SK-N-SH treated with all-trans-retinoic acid at 6 μM for 48 hours (cell line): ENCODE measurements around the gene LTBP3.

Experiments
- ATAC-seq: fragments of 200-7000 bp; cut with Tn5 transposase; 3 replicates; pipeline ENCODE4 v1.9.1; 2020; ENCODE audit warnings: mild to moderate bottlenecking, moderate library complexity
- ARNTL ChIP-seq: fragments of 450-650 bp; formaldehyde crosslinking; IDR thresholded peaks from 2 replicates; pipeline ENCODE4 v1.5.0; 2020; ENCODE audit warnings: low read depth, mild to moderate bottlenecking, moderate library complexity, borderline replicate concordance
- BACH2 ChIP-seq: fragments of 250-450 bp; sonication (Bioruptor Pico); IDR thresholded peaks from 2 replicates; pipeline ENCODE4 v1.9.0; 2021; ENCODE audit warnings: mild to moderate bottlenecking, borderline replicate concordance
- CSDC2 ChIP-seq: fragments of 250-450 bp; sonication (Bioruptor Pico); IDR thresholded peaks from 2 replicates; pipeline ENCODE4 v1.5.0; 2020; ENCODE audit warnings: mild to moderate bottlenecking, moderate library complexity
- ESRRG ChIP-seq: fragments of 250-450 bp; sonication (Bioruptor Pico); IDR thresholded peaks from 2 replicates; pipeline ENCODE4 v1.6.1; 2021; ENCODE audit warnings: mild to moderate bottlenecking
- GLIS3 ChIP-seq: fragments of 250-450 bp; sonication (Bioruptor Pico); IDR thresholded peaks from 2 replicates; pipeline ENCODE4 v1.5.0; 2020; ENCODE audit warnings: mild to moderate bottlenecking, moderate library complexity
- ISL1 ChIP-seq: fragments of 250-450 bp; sonication (Bioruptor Pico); IDR thresholded peaks from 2 replicates; pipeline ENCODE4 v2.1.2; 2022; ENCODE audit warnings: mild to moderate bottlenecking, moderate library complexity
- OSR1 ChIP-seq: fragments of 250-450 bp; sonication (Bioruptor Pico); IDR thresholded peaks from 2 replicates; pipeline ENCODE4 v1.8.0; 2022; ENCODE audit warnings: moderate library complexity, mild to moderate bottlenecking, inconsistent platforms
- PPARA ChIP-seq: fragments of 250-450 bp; sonication (Bioruptor Pico); IDR thresholded peaks from 2 replicates; pipeline ENCODE4 v1.5.0; 2020; ENCODE audit warnings: mild to moderate bottlenecking, borderline replicate concordance
- RARB ChIP-seq: fragments of 250-450 bp; sonication (Bioruptor Pico); IDR thresholded peaks from 2 replicates; pipeline ENCODE4 v1.8.0; 2021; ENCODE audit warnings: mild to moderate bottlenecking, moderate library complexity
- SNAI2 ChIP-seq: fragments of 250-450 bp; sonication (Bioruptor Pico); IDR thresholded peaks from 2 replicates; pipeline ENCODE4 v1.5.0; 2020; ENCODE audit warnings: mild to moderate bottlenecking, moderate library complexity
- TCF4 ChIP-seq: fragments of 250-450 bp; sonication (Bioruptor Pico); IDR thresholded peaks from 2 replicates; pipeline ENCODE4 v1.8.0; 2021; ENCODE audit warnings: mild to moderate bottlenecking, moderate library complexity, borderline replicate concordance
- ZC3H10 ChIP-seq: fragments of 250-450 bp; sonication (Bioruptor Pico); IDR thresholded peaks from 2 replicates; pipeline ENCODE4 v1.5.1; 2021; ENCODE audit warnings: mild to moderate bottlenecking, moderate library complexity
- ZFP3 ChIP-seq: fragments of 250-450 bp; sonication (Bioruptor Pico); IDR thresholded peaks from 2 replicates; pipeline ENCODE4 v1.5.0; 2020; ENCODE audit warnings: mild to moderate bottlenecking, moderate library complexity
- ZFP30 ChIP-seq: fragments of 450-650 bp; formaldehyde crosslinking; IDR thresholded peaks from 2 replicates; pipeline ENCODE4 v1.5.0; 2022; ENCODE audit warnings: mild to moderate bottlenecking, moderate library complexity
- ZNF565 ChIP-seq: fragments of 450-650 bp; formaldehyde crosslinking; conservative IDR thresholded peaks from 2 replicates; pipeline ENCODE4 v1.5.0; 2020; ENCODE audit warnings: low read depth, mild to moderate bottlenecking, moderate library complexity
- ZNF70 ChIP-seq: fragments of 450-650 bp; formaldehyde crosslinking; IDR thresholded peaks from 2 replicates; pipeline ENCODE4 v1.5.0; 2020; ENCODE audit warnings: mild to moderate bottlenecking, moderate library complexity
- ZNF8 ChIP-seq: fragments of 450-650 bp; formaldehyde crosslinking; IDR thresholded peaks from 2 replicates; pipeline ENCODE4 v1.5.0; 2020; ENCODE audit warnings: mild to moderate bottlenecking, moderate library complexity
- TF ChIP-seq, protein P1 (sequence below): fragments of 250-450 bp; sonication (Bioruptor Pico); IDR thresholded peaks from 2 replicates; pipeline ENCODE4 v1.5.1; 2021; ENCODE audit warnings: mild to moderate bottlenecking, moderate library complexity
- TF ChIP-seq, protein P2 (sequence below): fragments of 250-450 bp; sonication (Bioruptor Pico); IDR thresholded peaks from 2 replicates; pipeline ENCODE4 v1.8.0; 2020; ENCODE audit warnings: mild to moderate bottlenecking, moderate library complexity, borderline replicate concordance
- TF ChIP-seq, protein P3 (sequence below): fragments of 250-450 bp; sonication (Bioruptor Pico); IDR thresholded peaks from 2 replicates; pipeline ENCODE4 v1.5.1; 2020; ENCODE audit warnings: low read depth, mild to moderate bottlenecking, moderate library complexity
- TF ChIP-seq, protein P4 (sequence below): fragments of 250-450 bp; sonication (Bioruptor Pico); IDR thresholded peaks from 2 replicates; pipeline ENCODE4 v1.8.0; 2021; ENCODE audit warnings: low read depth, mild to moderate bottlenecking, moderate library complexity, borderline replicate concordance

LTBP3 gene

DNA sequence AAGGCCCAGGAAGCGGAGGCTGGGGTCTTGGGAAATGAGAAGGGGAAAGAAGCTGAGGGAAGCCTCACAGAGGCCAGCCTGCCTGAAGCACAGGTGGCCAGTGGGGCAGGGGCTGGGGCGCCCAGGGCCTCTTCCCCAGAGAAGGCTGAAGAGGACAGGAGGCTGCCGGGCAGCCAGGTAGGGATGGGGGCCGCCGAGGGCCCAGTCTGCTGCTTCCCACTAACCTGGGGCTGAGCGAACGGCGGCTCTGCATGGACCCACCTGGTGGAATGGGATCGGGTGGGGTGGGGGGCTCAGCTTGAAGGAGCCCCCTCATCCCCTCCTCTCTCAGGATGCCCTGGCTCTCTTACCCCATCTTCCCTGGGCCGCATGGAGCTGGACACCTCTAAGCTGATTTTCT lies 25.4 kb upstream of the LTBP3 start:
- no peak for ATAC-seq
- TF ChIP-seq, protein P1, sequence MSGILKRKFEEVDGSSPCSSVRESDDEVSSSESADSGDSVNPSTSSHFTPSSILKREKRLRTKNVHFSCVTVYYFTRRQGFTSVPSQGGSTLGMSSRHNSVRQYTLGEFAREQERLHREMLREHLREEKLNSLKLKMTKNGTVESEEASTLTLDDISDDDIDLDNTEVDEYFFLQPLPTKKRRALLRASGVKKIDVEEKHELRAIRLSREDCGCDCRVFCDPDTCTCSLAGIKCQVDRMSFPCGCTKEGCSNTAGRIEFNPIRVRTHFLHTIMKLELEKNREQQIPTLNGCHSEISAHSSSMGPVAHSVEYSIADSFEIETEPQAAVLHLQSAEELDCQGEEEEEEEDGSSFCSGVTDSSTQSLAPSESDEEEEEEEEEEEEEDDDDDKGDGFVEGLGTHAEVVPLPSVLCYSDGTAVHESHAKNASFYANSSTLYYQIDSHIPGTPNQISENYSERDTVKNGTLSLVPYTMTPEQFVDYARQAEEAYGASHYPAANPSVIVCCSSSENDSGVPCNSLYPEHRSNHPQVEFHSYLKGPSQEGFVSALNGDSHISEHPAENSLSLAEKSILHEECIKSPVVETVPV (CRISPR knock-in tag), result no peak
- no peak for TF ChIP-seq ZNF70 (CRISPR knock-in tag)
- TF ChIP-seq ZFP30 (CRISPR knock-in tag), result no peak
- no peak for TF ChIP-seq ZC3H10 (CRISPR knock-in tag)
- TF ChIP-seq ZNF8 (CRISPR knock-in tag), result no peak
- TF ChIP-seq, protein P2, sequence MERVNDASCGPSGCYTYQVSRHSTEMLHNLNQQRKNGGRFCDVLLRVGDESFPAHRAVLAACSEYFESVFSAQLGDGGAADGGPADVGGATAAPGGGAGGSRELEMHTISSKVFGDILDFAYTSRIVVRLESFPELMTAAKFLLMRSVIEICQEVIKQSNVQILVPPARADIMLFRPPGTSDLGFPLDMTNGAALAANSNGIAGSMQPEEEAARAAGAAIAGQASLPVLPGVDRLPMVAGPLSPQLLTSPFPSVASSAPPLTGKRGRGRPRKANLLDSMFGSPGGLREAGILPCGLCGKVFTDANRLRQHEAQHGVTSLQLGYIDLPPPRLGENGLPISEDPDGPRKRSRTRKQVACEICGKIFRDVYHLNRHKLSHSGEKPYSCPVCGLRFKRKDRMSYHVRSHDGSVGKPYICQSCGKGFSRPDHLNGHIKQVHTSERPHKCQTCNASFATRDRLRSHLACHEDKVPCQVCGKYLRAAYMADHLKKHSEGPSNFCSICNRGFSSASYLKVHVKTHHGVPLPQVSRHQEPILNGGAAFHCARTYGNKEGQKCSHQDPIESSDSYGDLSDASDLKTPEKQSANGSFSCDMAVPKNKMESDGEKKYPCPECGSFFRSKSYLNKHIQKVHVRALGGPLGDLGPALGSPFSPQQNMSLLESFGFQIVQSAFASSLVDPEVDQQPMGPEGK (CRISPR knock-in tag), result no peak
- TF ChIP-seq SNAI2 (CRISPR knock-in tag), result no peak
- no peak for TF ChIP-seq ZNF565 (CRISPR knock-in tag)
- no peak for TF ChIP-seq ARNTL (CRISPR knock-in tag)
- TF ChIP-seq CSDC2, result no peak
- no peak for TF ChIP-seq ZFP3 (CRISPR knock-in tag)
- no peak for TF ChIP-seq RARB (CRISPR knock-in tag)
- TF ChIP-seq, protein P3, sequence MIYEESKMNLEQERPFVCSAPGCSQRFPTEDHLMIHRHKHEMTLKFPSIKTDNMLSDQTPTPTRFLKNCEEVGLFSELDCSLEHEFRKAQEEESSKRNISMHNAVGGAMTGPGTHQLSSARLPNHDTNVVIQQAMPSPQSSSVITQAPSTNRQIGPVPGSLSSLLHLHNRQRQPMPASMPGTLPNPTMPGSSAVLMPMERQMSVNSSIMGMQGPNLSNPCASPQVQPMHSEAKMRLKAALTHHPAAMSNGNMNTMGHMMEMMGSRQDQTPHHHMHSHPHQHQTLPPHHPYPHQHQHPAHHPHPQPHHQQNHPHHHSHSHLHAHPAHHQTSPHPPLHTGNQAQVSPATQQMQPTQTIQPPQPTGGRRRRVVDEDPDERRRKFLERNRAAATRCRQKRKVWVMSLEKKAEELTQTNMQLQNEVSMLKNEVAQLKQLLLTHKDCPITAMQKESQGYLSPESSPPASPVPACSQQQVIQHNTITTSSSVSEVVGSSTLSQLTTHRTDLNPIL (CRISPR knock-in tag), result no peak
- TF ChIP-seq ISL1 (CRISPR knock-in tag), result no peak
- no peak for TF ChIP-seq BACH2 (CRISPR knock-in tag)
- no peak for TF ChIP-seq OSR1 (CRISPR knock-in tag)
- TF ChIP-seq PPARA, result no peak
- no peak for TF ChIP-seq ESRRG (CRISPR knock-in tag)
- TF ChIP-seq, protein P4, sequence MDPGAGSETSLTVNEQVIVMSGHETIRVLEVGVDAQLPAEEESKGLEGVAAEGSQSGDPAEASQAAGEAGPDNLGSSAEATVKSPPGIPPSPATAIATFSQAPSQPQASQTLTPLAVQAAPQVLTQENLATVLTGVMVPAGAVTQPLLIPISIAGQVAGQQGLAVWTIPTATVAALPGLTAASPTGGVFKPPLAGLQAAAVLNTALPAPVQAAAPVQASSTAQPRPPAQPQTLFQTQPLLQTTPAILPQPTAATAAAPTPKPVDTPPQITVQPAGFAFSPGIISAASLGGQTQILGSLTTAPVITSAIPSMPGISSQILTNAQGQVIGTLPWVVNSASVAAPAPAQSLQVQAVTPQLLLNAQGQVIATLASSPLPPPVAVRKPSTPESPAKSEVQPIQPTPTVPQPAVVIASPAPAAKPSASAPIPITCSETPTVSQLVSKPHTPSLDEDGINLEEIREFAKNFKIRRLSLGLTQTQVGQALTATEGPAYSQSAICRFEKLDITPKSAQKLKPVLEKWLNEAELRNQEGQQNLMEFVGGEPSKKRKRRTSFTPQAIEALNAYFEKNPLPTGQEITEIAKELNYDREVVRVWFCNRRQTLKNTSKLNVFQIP (CRISPR knock-in tag), result no peak

DNA sequence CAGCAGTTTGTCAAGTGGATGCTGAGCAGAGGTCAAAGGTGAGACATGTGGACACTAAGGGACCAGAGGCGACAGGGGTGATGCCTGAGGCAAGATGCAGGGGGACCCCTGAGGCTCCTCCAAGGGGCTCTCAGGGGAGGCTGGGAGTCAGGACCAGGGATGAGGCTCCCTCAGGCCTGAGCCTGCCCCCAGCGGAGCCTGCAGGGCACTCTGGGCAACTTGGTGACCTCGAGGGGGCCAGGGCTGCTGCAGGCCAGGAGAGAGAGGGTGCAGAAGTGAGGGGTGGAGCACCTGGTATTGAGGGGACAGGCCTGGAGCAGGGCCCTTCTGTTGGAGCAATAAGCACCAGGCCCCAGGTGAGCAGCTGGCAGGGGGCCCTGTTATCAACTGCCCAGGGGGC lies 23.8 kb upstream of the LTBP3 start:
- TF ChIP-seq OSR1 (CRISPR knock-in tag) (no peak), ZFP3 (CRISPR knock-in tag) (no peak), ARNTL (CRISPR knock-in tag) (no peak), RARB (CRISPR knock-in tag) (no peak)
- TF ChIP-seq, protein P1 (CRISPR knock-in tag), result no peak
- ATAC-seq, result no peak

DNA sequence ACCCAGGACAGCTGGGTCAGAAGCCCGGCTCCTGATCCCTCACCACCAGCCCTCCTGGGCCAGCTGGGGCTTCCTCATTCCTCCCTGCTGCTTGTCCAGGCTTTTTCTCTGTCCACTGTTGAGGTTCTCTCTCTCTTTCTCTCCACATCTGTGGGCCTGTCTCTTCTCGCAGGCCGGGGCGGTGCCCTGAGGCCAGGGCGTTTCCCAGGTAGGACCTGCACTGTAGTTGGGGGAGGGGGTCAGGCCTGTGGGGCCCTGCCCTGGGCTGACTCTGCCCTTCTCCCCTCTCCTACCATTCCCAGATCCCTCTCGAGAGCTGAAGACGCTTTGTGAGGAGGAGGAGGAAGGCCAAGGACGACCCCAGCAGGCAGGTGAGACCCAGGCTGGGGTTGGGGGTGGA lies 22.6 kb upstream of the LTBP3 start:
- no peak for TF ChIP-seq SNAI2 (CRISPR knock-in tag)
- TF ChIP-seq GLIS3, result no peak
- no peak for TF ChIP-seq ZNF565 (CRISPR knock-in tag)
- no peak for TF ChIP-seq ZFP3 (CRISPR knock-in tag)
- TF ChIP-seq, protein P4 (CRISPR knock-in tag), result no peak
- no peak for TF ChIP-seq ZNF8 (CRISPR knock-in tag)
- TF ChIP-seq BACH2 (CRISPR knock-in tag), result no peak
- TF ChIP-seq ARNTL (CRISPR knock-in tag), result no peak
- TF ChIP-seq, protein P1 (CRISPR knock-in tag), result no peak
- no peak for TF ChIP-seq PPARA
- no peak for TF ChIP-seq ZFP30 (CRISPR knock-in tag)
- TF ChIP-seq ZC3H10 (CRISPR knock-in tag), result no peak
- no peak for TF ChIP-seq RARB (CRISPR knock-in tag)
- TF ChIP-seq, protein P2 (CRISPR knock-in tag), result no peak
- TF ChIP-seq CSDC2, result no peak
- TF ChIP-seq TCF4, result no peak
- no peak for TF ChIP-seq ZNF70 (CRISPR knock-in tag)
- no peak for TF ChIP-seq ESRRG (CRISPR knock-in tag)
- TF ChIP-seq, all 23 proteins: peak for 0
- ATAC-seq, result no peak
